Glutamatergic neuron (in vitro differentiated cells): ENCODE data around the gene DMRT1. TPM values are rescaled to one million over a fixed set of nuclear protein-coding genes. Genes with fewer than 3 reads are reported as not detected.

ENCODE experiments used
- DNase-seq: peaks from one replicate; pipeline ENCODE4 v3.0.0; 2022
- H3K27ac Mint-ChIP-seq: one replicate; pipeline ENCODE4 v1.8.0; 2020; ENCODE audit warnings: mild to moderate bottlenecking, mixed read lengths, inconsistent platforms; ENCODE audit not compliant: unreplicated experiment
- H3K27me3 Mint-ChIP-seq: one replicate; pipeline ENCODE4 v1.8.0; 2020; ENCODE audit warnings: mild to moderate bottlenecking, moderate library complexity, mixed read lengths, inconsistent platforms; ENCODE audit not compliant: unreplicated experiment
- H3K36me3 Mint-ChIP-seq: one replicate; pipeline ENCODE4 v1.8.0; 2020; ENCODE audit warnings: mild to moderate bottlenecking, mixed read lengths, inconsistent platforms; ENCODE audit not compliant: unreplicated experiment
- H3K4me1 Mint-ChIP-seq: one replicate; pipeline ENCODE4 v1.8.0; 2020; ENCODE audit warnings: mild to moderate bottlenecking, low read depth, mixed read lengths, inconsistent platforms; ENCODE audit not compliant: unreplicated experiment
- H3K4me3 Mint-ChIP-seq: one replicate; pipeline ENCODE4 v1.8.0; 2020; ENCODE audit warnings: mild to moderate bottlenecking, mixed read lengths, inconsistent platforms; ENCODE audit not compliant: unreplicated experiment
- H3K9me3 Mint-ChIP-seq: one replicate; pipeline ENCODE4 v1.8.0; 2020; ENCODE audit warnings: mild to moderate bottlenecking, moderate library complexity, mixed read lengths, inconsistent platforms; ENCODE audit not compliant: unreplicated experiment
- total RNA-seq: library from RNA; stranded (reverse); fragmentation: NEBNext Ultra II Directional; extraction: Animal tissue kit (Norgen Biotek cat#: 25700); gene quantifications from one replicate; pipeline ENCODE4 v1.2.1, GENCODE V29; 2021; ENCODE audit not compliant: unreplicated experiment
- TF ChIP-seq, protein P1 (sequence below): fragments of 200-600 bp; sonication (generic); IDR thresholded peaks from one replicate; pipeline ENCODE4 v1.5.0; 2021; ENCODE audit not compliant: partially characterized antibody, unreplicated experiment

The DMRT1 gene
- total RNA-seq, 1 donor from 2014 or later = 0.25 TPM

DNA sequence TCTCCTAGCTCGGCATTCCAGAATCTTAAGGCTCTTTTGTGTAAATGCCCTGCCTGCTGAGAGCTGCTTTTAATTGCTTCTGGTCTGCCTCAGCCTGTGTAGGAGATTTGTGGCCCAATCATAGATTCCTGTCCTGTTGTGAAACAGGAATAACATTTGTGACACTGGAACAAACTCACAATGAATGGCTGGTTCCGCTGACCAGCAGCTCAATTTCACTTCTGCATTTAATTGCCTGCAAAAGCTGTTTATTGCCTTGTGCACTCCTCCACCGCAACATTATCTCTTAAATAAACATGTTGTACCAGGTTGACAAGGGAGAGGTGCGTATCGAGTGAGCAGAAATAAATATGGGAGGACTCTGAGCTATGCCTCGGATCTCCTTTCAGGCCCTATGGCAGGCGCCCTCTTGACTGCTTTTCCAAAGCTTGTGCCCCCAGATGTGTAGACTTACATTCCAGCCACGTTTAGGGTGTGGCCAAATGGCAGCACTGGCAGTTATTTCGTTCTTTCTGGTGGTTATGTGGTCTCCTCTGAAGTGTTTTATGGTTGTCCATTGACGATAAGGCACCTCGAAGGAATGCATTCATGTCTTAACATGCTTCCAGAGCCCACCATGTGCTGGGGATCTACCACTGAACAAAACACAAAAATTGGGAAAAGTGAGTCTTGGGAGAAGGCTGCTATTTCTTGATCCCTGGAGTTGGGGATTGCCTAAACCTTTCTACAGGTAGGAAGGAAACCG, 58.1 kb downstream of the DMRT1 start:
- Mint-ChIP-seq H3K4me1 (peaks cover 5% of the 10 kb centered on the region), H3K9me3 (peaks cover 7% of the 10 kb centered on the region), H3K36me3 (no peaks in the 10 kb centered on the region), H3K27ac (no peak overlapping the region), H3K4me3 (no peak overlapping the region), H3K27me3 (peaks cover 4% of the 10 kb centered on the region)
- TF ChIP-seq, protein P1, sequence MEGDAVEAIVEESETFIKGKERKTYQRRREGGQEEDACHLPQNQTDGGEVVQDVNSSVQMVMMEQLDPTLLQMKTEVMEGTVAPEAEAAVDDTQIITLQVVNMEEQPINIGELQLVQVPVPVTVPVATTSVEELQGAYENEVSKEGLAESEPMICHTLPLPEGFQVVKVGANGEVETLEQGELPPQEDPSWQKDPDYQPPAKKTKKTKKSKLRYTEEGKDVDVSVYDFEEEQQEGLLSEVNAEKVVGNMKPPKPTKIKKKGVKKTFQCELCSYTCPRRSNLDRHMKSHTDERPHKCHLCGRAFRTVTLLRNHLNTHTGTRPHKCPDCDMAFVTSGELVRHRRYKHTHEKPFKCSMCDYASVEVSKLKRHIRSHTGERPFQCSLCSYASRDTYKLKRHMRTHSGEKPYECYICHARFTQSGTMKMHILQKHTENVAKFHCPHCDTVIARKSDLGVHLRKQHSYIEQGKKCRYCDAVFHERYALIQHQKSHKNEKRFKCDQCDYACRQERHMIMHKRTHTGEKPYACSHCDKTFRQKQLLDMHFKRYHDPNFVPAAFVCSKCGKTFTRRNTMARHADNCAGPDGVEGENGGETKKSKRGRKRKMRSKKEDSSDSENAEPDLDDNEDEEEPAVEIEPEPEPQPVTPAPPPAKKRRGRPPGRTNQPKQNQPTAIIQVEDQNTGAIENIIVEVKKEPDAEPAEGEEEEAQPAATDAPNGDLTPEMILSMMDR = no peak
- DNase-seq = no peak

DNA sequence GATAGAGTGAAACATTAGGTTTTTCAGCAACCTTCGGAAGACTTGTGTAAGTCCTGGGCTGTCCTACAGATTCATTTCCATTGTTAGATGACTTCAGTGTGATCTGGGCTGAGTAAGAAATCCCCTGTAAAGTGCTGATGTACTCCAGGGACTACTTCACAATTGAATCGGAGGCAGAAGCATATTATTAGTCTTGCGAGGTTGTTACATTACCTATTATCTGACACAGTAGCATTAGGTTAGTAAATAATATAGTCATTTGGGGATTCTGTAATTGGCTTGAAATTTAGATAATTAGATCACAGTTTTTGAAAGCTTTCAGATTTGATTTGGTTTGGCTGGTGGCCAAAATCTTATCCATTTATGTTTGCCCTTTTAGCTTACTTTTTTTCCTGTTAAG, 62.4 kb downstream of the DMRT1 start:
- TF ChIP-seq, protein P1 = no peak
- Mint-ChIP-seq H3K4me1 (peaks cover 5% of the 10 kb centered on the region), H3K9me3 (peaks cover 7% of the 10 kb centered on the region), H3K27me3 (peaks cover 6% of the 10 kb centered on the region), H3K4me3 (no peak overlapping the region), H3K27ac (no peak overlapping the region), H3K36me3 (no peaks in the 10 kb centered on the region)
- DNase-seq = no peak

DNA sequence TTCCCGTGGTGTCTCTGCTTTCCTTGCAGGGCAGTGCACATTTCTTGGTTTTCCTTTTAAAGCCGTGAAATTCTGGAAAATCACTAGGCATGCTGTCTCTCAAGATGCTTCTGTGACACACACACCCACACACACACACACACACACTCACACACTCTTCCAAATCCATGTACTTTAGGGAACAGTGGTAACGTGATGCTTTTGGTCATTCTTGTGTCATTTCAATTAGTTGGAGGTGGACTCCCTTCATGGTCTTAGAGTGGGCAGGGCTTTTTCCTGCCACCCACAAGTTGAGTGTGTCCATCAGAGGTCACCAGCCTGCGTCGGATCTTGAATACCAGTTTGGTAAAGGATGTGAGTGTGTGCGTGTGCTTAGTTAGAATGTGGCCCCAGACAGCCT, 64.4 kb downstream of the DMRT1 start:
- Mint-ChIP-seq H3K27ac (no peak overlapping the region), H3K27me3 (peaks cover 6% of the 10 kb centered on the region), H3K4me3 (no peak overlapping the region), H3K4me1 (peaks cover 5% of the 10 kb centered on the region), H3K9me3 (peaks cover 5% of the 10 kb centered on the region), H3K36me3 (no peaks in the 10 kb centered on the region)
- TF ChIP-seq, protein P1 = no peak
- DNase-seq = no peak

DNA sequence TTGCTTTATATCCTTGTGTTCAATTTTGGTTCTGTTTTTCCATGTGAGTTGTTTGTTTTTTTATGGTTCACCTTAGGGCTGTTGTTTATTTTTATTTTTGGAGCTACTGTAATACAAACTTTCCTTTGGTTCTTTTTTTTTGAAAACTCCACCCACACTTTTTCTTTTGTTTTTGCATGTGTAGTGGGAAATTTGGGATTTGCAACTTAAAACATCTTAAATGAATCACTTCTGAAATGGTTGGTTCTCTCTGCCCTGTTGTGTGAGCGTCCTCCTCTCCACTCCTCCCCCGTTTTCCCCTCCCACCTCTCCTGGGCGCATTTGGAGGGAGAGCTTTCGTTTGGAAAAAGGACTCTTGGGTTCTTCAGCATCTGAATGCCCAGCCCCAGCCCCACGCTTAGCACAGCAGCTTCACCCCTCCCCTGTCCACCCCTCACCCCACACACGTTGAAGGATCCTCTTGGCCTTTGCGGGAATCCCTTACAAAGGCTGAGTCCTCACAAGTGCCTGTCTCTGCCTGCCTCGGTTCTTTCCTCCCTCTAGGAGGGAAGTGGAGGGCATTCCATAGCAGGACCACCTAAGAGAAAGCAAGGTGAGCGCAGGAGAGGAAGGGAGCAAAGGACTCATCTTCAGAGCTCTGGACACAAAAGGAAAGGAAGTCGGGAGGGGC, 67.2 kb downstream of the DMRT1 start:
- no peak for DNase-seq
- Mint-ChIP-seq H3K27me3 (peaks cover 4% of the 10 kb centered on the region), H3K36me3 (no peaks in the 10 kb centered on the region), H3K4me3 (no peak overlapping the region), H3K9me3 (peaks cover 4% of the 10 kb centered on the region), H3K4me1 (peaks cover under 1% of the 10 kb centered on the region), H3K27ac (no peak overlapping the region)
- TF ChIP-seq, protein P1 = no peak

- H3K27ac Mint-ChIP-seq = no peak overlapping the region
- H3K4me1 Mint-ChIP-seq = no peaks in the 10 kb centered on the region
- peaks cover 2% of the 10 kb centered on the region for H3K27me3 Mint-ChIP-seq
- TF ChIP-seq, protein P1 = no peak
- no peaks in the 10 kb centered on the region for H3K9me3 Mint-ChIP-seq
- H3K36me3 Mint-ChIP-seq = no peaks in the 10 kb centered on the region
- no peak overlapping the region for H3K4me3 Mint-ChIP-seq
- DNase-seq = no peak
Observed at GRCh38 chr9:911005-911404, 69.5 kb downstream of the DMRT1 start.
